ENCODE results near the gene TRPM1.

- TF ChIP-seq CTCF (IDR thresholded peaks at IDR 0.05 in 4 of 5, conservative IDR thresholded peaks at IDR 0.05 in 1 of 5) (no peak), POLR2A (IDR thresholded peaks at IDR 0.05) (no peak)
Observed at GRCh38 chr15:30974112-30974511, 127.4 kb downstream of the TRPM1 start.

Measured in gastrocnemius medialis (tissue), 4 donors.